ENCODE data around the gene IDUA. TPM values are rescaled to one million over a fixed set of nuclear protein-coding genes. Genes with fewer than 3 reads are reported as not detected.

IDUA gene
- total RNA-seq, 6 experiments from 2014 or later, result 20.9 to 40.3 (median 23.3) TPM

GRCh38 chr4:1033840-1034551, 47.2 kb downstream of the IDUA start:
- Mint-ChIP-seq H3K36me3 (ENCODE audit: low read depth) (no peaks in the 10 kb centered on the region), H3K27me3 (ENCODE audit: insufficient read depth) (peaks cover 5% of the 10 kb centered on the region; the same call in 1 of the 2 replicates), H3K27ac (no peak overlapping the region), H3K4me1 (ENCODE audit: low read depth) (no peaks in the 10 kb centered on the region), H3K4me3 (no peak overlapping the region), H3K9me3 (no peaks in the 10 kb centered on the region)
- TF ChIP-seq CTCF (IDR thresholded peaks at IDR 0.05), result no peak
- DNase-seq, result no peak

- Mint-ChIP-seq H3K9me3 (no peaks in the 10 kb centered on the region), H3K36me3 (ENCODE audit: low read depth) (no peaks in the 10 kb centered on the region), H3K4me1 (ENCODE audit: low read depth) (no peaks in the 10 kb centered on the region), H3K4me3 (no peak overlapping the region), H3K27ac (no peak overlapping the region), H3K27me3 (ENCODE audit: insufficient read depth) (peaks cover 5% of the 10 kb centered on the region)
- TF ChIP-seq CTCF (IDR thresholded peaks at IDR 0.05), result no peak
- no peak for DNase-seq
Observed at GRCh38 chr4:1035510-1035909, 48.7 kb downstream of the IDUA start.

- no peak for DNase-seq
- H3K36me3 Mint-ChIP-seq (ENCODE audit: low read depth), result no peaks in the 10 kb centered on the region
- H3K4me3 Mint-ChIP-seq, result no peak overlapping the region
- H3K9me3 Mint-ChIP-seq, result no peaks in the 10 kb centered on the region
- H3K27me3 Mint-ChIP-seq (ENCODE audit: insufficient read depth), result peaks cover 5% of the 10 kb centered on the region
- no peaks in the 10 kb centered on the region for H3K4me1 Mint-ChIP-seq (ENCODE audit: low read depth)
- no peak for TF ChIP-seq CTCF (IDR thresholded peaks at IDR 0.05)
- H3K27ac Mint-ChIP-seq, result no peak overlapping the region
Observed at GRCh38 chr4:1036095-1036494, 49.3 kb downstream of the IDUA start.

DNA sequence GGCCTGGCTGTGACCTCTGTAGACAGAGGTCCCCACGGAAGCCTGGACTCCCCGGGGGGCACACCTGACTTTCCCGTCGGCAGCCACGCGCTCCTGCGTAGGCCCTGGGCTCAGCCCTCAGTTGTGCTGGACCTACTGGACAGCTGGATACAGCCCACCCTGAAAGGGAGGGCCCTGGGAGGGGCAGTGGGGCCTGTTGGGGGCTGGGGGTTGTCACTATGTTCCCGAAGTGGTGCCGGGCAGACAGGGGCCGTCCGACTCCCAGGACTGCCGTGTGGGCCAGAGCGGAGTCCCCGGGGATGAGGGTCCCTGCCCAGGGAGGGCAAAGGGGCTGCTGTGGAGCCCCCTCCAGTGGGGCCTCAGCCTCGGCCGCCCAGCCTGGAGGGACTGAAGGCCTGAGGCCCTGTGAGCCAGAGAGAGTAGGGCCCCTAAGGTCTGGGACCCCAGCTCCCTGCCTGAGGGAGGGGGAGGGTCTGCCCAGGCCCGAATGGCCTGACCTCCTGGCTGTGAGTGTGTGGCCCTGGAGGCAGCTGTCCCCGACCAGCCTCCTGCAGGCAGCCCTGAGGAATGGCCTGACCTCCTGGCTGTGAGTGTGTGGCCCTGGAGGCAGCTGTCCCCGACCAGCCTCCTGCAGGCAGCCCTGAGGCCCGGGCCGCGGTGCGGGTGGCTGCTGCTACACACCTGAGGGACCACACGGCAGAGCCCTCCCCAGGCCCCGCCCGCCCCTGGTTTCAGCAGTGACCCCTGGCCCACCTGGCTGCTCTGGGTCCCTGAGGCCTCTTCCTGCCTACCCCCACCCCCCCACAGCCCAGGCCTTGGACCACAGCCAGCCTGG, 50.3 kb downstream of the IDUA start:
- no peak for TF ChIP-seq CTCF (IDR thresholded peaks at IDR 0.05)
- Mint-ChIP-seq H3K4me1 (ENCODE audit: low read depth) (peaks cover 9% of the 10 kb centered on the region), H3K27ac (no peak overlapping the region), H3K27me3 (ENCODE audit: insufficient read depth) (peaks cover 5% of the 10 kb centered on the region), H3K36me3 (ENCODE audit: low read depth) (no peaks in the 10 kb centered on the region), H3K9me3 (no peaks in the 10 kb centered on the region), H3K4me3 (no peak overlapping the region)
- DNase-seq, result no peak

DNA sequence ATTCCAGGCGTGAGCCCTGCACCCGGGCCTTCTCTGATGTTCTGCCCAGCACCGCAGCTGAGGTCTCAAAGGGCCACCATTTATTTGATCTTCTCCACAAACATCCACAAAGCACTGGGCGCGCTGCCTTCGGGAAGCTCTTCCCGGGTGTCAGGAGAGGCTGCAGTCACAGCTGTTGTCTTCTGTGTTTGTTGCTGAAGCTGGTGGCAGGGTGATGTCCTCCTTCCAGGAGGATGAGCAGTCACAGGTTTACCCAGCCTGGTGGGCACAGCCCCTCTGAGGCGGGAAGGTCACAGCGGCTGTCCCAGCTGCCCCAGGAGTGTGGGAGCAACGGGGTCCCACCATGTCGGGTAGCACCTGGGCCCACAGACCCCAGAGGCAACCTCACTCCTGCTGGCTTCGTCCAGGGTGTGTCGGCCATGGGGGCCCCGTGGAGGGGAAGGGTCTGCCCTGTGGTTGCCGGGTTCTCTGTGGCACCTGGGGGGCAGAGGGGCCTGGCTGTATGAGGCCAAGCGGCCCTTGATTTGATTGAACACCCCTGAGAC, 52.2 kb downstream of the IDUA start:
- TF ChIP-seq CTCF (IDR thresholded peaks at IDR 0.05), result no peak
- H3K9me3 Mint-ChIP-seq, result no peaks in the 10 kb centered on the region
- H3K27ac Mint-ChIP-seq, result no peak overlapping the region
- H3K27me3 Mint-ChIP-seq (ENCODE audit: insufficient read depth), result peaks cover 7% of the 10 kb centered on the region
- no peak overlapping the region for H3K4me3 Mint-ChIP-seq
- DNase-seq, result no peak
- H3K4me1 Mint-ChIP-seq (ENCODE audit: low read depth), result peaks cover 18% of the 10 kb centered on the region
- H3K36me3 Mint-ChIP-seq (ENCODE audit: low read depth), result no peaks in the 10 kb centered on the region

All from HFFc6 (cell line).